HCT116 (cell line): ENCODE data around the gene HSD17B3.

Experiments used
- CEBPB ChIP-seq: IDR thresholded peaks from 2 replicates; pipeline ENCODE4 v1.6.1; 2012; ENCODE audit warnings: low read depth
- CTCF ChIP-seq, 3 experiments: fragments of 200-600 bp in 1 of 3; sonication (generic) in 1 of 3; IDR thresholded peaks in 2 of 3; conservative IDR thresholded peaks in 1 of 3; 2 replicates each; pipeline ENCODE4 v1.5.1; 2012 to 2017; ENCODE audit warnings: low read depth in 2 of 3, low read length in 2 of 3, antibody characterized with exemption in 1 of 3, borderline replicate concordance in 1 of 3, control low read depth in 1 of 3, mild to moderate bottlenecking in 1 of 3, mixed read lengths in 1 of 3, mixed run types in 1 of 3, moderate library complexity in 1 of 3; ENCODE audit not compliant: insufficient read depth in 1 of 3
- EZH2 ChIP-seq: fragments of 200-600 bp; sonication (generic); IDR thresholded peaks from 2 replicates; pipeline ENCODE4 v1.6.1; 2017; ENCODE audit warnings: antibody characterized with exemption, mixed run types
- EZH2phosphoT487 ChIP-seq: fragments of 200-600 bp; IDR thresholded peaks from 2 replicates; pipeline ENCODE4 v1.6.1; 2018; ENCODE audit warnings: antibody characterized with exemption, borderline replicate concordance
- FOSL1 ChIP-seq: IDR thresholded peaks from 2 replicates; pipeline ENCODE4 v1.6.1; 2012; ENCODE audit warnings: low read depth
- JUND ChIP-seq: IDR thresholded peaks from 2 replicates; pipeline ENCODE4 v1.6.1; 2012
- MAX ChIP-seq: IDR thresholded peaks from 2 replicates; pipeline ENCODE4 v1.6.1; 2012
- POLR2A ChIP-seq: IDR thresholded peaks from 2 replicates; pipeline ENCODE4 v1.7.0; 2011; ENCODE audit warnings: borderline replicate concordance; ENCODE audit not compliant: insufficient read depth, insufficient read length; ENCODE audit errors: extremely low read depth
- POLR2AphosphoS5 ChIP-seq: IDR thresholded peaks from 2 replicates; pipeline ENCODE4 v1.6.1; 2011; ENCODE audit warnings: mild to moderate bottlenecking, low read depth, low read length, moderate library complexity
- RAD21 ChIP-seq: IDR thresholded peaks from 2 replicates; pipeline ENCODE4 v1.6.1; 2012; ENCODE audit warnings: low read depth, mild to moderate bottlenecking
- REST ChIP-seq: IDR thresholded peaks from 2 replicates; pipeline ENCODE4 v1.6.1; 2012; ENCODE audit warnings: low read depth
- YY1 ChIP-seq: IDR thresholded peaks from 2 replicates; pipeline ENCODE4 v1.6.1; 2011; ENCODE audit warnings: low read length, low read depth, moderate library complexity, mild to moderate bottlenecking; ENCODE audit not compliant: insufficient replicate concordance; ENCODE audit errors: extremely low read depth

GRCh38 chr9:96274939-96275338 lies 27.0 kb downstream of the HSD17B3 start:
- no peak for TF ChIP-seq EZH2phosphoT487
- TF ChIP-seq CTCF (IDR thresholded peaks at IDR 0.05 in 2 of 3, conservative IDR thresholded peaks at IDR 0.05 in 1 of 3; ENCODE audit: borderline replicate concordance in 1 of 3, insufficient read depth in 1 of 3, low read depth in 2 of 3, low read length in 2 of 3): no peak
- no peak for TF ChIP-seq POLR2AphosphoS5
- no peak for TF ChIP-seq JUND
- no peak for TF ChIP-seq POLR2A
- TF ChIP-seq RAD21: no peak
- TF ChIP-seq EZH2: no peak
- no peak for TF ChIP-seq MAX
- TF ChIP-seq YY1: no peak
- no peak for TF ChIP-seq CEBPB
- TF ChIP-seq FOSL1: no peak
- TF ChIP-seq REST: no peak
